ENCODE results near the gene SASH3.
"Not testable (repeated sequence)": the region's sequence is repeated elsewhere in the genome, so short reads cannot be mapped to it uniquely, and the experiment has no call there.

SASH3 gene

GRCh38 chrX:129738466-129739308 is 41.1 kb upstream of the SASH3 start, which contains the start of gene XPNPEP2:
TSS of gene XPNPEP2 (plus strand) at chrX:129738979. CDS start at chrX:129739214, 235 bp downstream.
- no peak for DNase-seq (ENCODE audit: low spot score)
- no peak for TF ChIP-seq CTCF (conservative IDR thresholded peaks at IDR 0.05; ENCODE audit: low read depth)
- H3K27ac ChIP-seq, result no peak within 1 kb of the TSS
- POLR2A ChIA-PET (ENCODE audit: low non-redundant PET), result no interaction called here
- CTCF ChIA-PET, result no interaction called here

GRCh38 chrX:129739578-129739977 is 40.2 kb upstream of the SASH3 start:
- TF ChIP-seq CTCF (conservative IDR thresholded peaks at IDR 0.05; ENCODE audit: low read depth), result no peak
- POLR2A ChIA-PET (ENCODE audit: low non-redundant PET), result no interaction called here
- DNase-seq (ENCODE audit: low spot score), result no peak
- CTCF ChIA-PET, result no interaction called here
- no peak overlapping the region for H3K27ac ChIP-seq

GRCh38 chrX:129741880-129742758 is 37.6 kb upstream of the SASH3 start:
- H3K27ac ChIP-seq, result no peak overlapping the region
- POLR2A ChIA-PET (ENCODE audit: low non-redundant PET), result no interaction called here
- no peak for TF ChIP-seq CTCF (conservative IDR thresholded peaks at IDR 0.05; ENCODE audit: low read depth)
- no peak for DNase-seq (ENCODE audit: low spot score)
- CTCF ChIA-PET, result interaction anchor here (0.6 kb wide), 1 partner anchor 327 kb away, joined by 3 read pairs; no protein-coding TSS in a partner anchor

- CTCF ChIA-PET; DNase-seq (ENCODE audit: low spot score); POLR2A ChIA-PET (ENCODE audit: low non-redundant PET): not testable (repeated sequence)
Observed at GRCh38 chrX:129742759-129743152, 37.0 kb upstream of the SASH3 start.

GRCh38 chrX:129743821-129744220 is 35.9 kb upstream of the SASH3 start:
- ChIA-PET POLR2A (ENCODE audit: low non-redundant PET) (no interaction called here), CTCF (no interaction called here)
- DNase-seq (ENCODE audit: low spot score), result no peak
- no peak overlapping the region for H3K27ac ChIP-seq
- TF ChIP-seq CTCF (conservative IDR thresholded peaks at IDR 0.05; ENCODE audit: low read depth), result no peak

More at GRCh38 chrX:129742759-129743152, 37.0 kb upstream of the SASH3 start:
- H3K27ac ChIP-seq, result not testable (repeated sequence)

- ChIA-PET POLR2A (ENCODE audit: low non-redundant PET) (no interaction called here), CTCF (interaction anchor here (0.5 kb wide), 1 partner anchor 128 kb away, joined by 7 read pairs; no protein-coding TSS in a partner anchor)
- H3K27ac ChIP-seq, result no peak overlapping the region
- no peak for DNase-seq (ENCODE audit: low spot score)
- no peak for TF ChIP-seq CTCF (conservative IDR thresholded peaks at IDR 0.05; ENCODE audit: low read depth)
Observed at GRCh38 chrX:129744861-129745321, 34.9 kb upstream of the SASH3 start.
